ENCODE results near the gene RSAD1. TPM values are rescaled to one million over a fixed set of nuclear protein-coding genes. Genes with fewer than 3 reads are reported as not detected.

RSAD1 gene
- total RNA-seq, 2 donors from 2014 or later, result 33.7 to 44.1 TPM

GRCh38 chr17:50461550-50462132 is 17.0 kb upstream of the RSAD1 start:
- H3K9me3 ChIP-seq, result no peaks in the 10 kb centered on the region
- no peaks in the 10 kb centered on the region for H3K4me1 ChIP-seq (replicated peaks)
- H3K27ac ChIP-seq, result no peak overlapping the region
- 94% methylated on average over 14 of the region's 14 CpGs for WGBS
- H3K27me3 ChIP-seq (replicated peaks; ENCODE audit: insufficient read depth), result no peaks in the 10 kb centered on the region
- H3K4me3 ChIP-seq, result no peak overlapping the region
- TF ChIP-seq, protein P1, sequence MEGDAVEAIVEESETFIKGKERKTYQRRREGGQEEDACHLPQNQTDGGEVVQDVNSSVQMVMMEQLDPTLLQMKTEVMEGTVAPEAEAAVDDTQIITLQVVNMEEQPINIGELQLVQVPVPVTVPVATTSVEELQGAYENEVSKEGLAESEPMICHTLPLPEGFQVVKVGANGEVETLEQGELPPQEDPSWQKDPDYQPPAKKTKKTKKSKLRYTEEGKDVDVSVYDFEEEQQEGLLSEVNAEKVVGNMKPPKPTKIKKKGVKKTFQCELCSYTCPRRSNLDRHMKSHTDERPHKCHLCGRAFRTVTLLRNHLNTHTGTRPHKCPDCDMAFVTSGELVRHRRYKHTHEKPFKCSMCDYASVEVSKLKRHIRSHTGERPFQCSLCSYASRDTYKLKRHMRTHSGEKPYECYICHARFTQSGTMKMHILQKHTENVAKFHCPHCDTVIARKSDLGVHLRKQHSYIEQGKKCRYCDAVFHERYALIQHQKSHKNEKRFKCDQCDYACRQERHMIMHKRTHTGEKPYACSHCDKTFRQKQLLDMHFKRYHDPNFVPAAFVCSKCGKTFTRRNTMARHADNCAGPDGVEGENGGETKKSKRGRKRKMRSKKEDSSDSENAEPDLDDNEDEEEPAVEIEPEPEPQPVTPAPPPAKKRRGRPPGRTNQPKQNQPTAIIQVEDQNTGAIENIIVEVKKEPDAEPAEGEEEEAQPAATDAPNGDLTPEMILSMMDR (IDR thresholded peaks at IDR 0.05), result no peak
- TF ChIP-seq POLR2AphosphoS5 (IDR thresholded peaks at IDR 0.05) (no peak), POLR2A (IDR thresholded peaks at IDR 0.05) (no peak)
- H3K36me3 ChIP-seq, result no peaks in the 10 kb centered on the region
- no peak for DNase-seq (ENCODE audit: low spot score)
- intact Hi-C loops (cut with DNase I), result no loop called here

DNA sequence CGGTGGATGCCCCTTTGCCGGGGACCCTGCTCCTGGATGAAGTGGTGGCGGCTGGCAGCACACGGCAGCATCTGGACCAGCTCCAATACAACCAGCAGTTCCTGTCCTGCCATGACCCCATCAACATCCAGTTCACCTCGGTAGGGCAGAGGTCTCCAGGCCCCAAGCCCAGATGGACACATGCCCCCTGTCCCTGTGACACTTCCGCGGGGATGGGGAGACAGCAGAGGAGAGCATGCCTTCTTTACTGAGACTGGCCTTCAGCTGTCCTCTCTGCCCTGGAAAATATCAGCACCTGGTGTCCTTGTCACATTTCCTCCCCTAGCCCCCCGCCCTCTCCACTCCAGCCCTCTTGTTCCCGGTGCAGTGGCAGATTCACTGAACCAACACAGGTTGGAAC is 16.2 kb upstream of the RSAD1 start:
- no peak for DNase-seq (ENCODE audit: low spot score)
- H3K27me3 ChIP-seq (replicated peaks; ENCODE audit: insufficient read depth), result no peaks in the 10 kb centered on the region
- no peaks in the 10 kb centered on the region for H3K9me3 ChIP-seq
- intact Hi-C loops (cut with DNase I), result no loop called here
- H3K4me1 ChIP-seq (replicated peaks), result no peaks in the 10 kb centered on the region
- no peaks in the 10 kb centered on the region for H3K36me3 ChIP-seq
- H3K27ac ChIP-seq, result no peak overlapping the region
- H3K4me3 ChIP-seq, result no peak overlapping the region
- no peak for TF ChIP-seq POLR2A (IDR thresholded peaks at IDR 0.05)
- 92% methylated on average over 8 of the region's 9 CpGs for WGBS

GRCh38 chr17:50464121-50464520 is 14.5 kb upstream of the RSAD1 start:
- intact Hi-C loops (cut with DNase I), result no loop called here
- Histone ChIP-seq H3K27ac (no peak overlapping the region), H3K36me3 (no peaks in the 10 kb centered on the region), H3K27me3 (replicated peaks; ENCODE audit: insufficient read depth) (no peaks in the 10 kb centered on the region), H3K9me3 (no peaks in the 10 kb centered on the region), H3K4me3 (no peak overlapping the region), H3K4me1 (replicated peaks) (peaks cover 6% of the 10 kb centered on the region)
- no peak for DNase-seq (ENCODE audit: low spot score)
- 93% methylated on average over 3 of the region's 3 CpGs for WGBS
- TF ChIP-seq, protein P1 (IDR thresholded peaks at IDR 0.05), result no peak
- TF ChIP-seq POLR2AphosphoS5 (IDR thresholded peaks at IDR 0.05) (no peak), POLR2A (IDR thresholded peaks at IDR 0.05) (no peak)

- WGBS, result 76% methylated on average over 4 of the region's 4 CpGs
- Histone ChIP-seq H3K27me3 (replicated peaks; ENCODE audit: insufficient read depth) (no peaks in the 10 kb centered on the region), H3K9me3 (no peaks in the 10 kb centered on the region), H3K27ac (no peak overlapping the region), H3K36me3 (no peaks in the 10 kb centered on the region), H3K4me3 (no peak overlapping the region), H3K4me1 (replicated peaks) (peaks cover 10% of the 10 kb centered on the region)
- TF ChIP-seq POLR2A (IDR thresholded peaks at IDR 0.05), result no peak
- TF ChIP-seq, protein P1 (IDR thresholded peaks at IDR 0.05), result no peak
- no peak for TF ChIP-seq POLR2AphosphoS5 (IDR thresholded peaks at IDR 0.05)
- intact Hi-C loops (cut with DNase I), result no loop called here
- no peak for DNase-seq (ENCODE audit: low spot score)
Observed at GRCh38 chr17:50464736-50465135, 13.9 kb upstream of the RSAD1 start.

GRCh38 chr17:50465171-50465570 is 13.5 kb upstream of the RSAD1 start:
- intact Hi-C loops (cut with DNase I), result no loop called here
- no peak for DNase-seq (ENCODE audit: low spot score)
- Histone ChIP-seq H3K4me3 (no peak overlapping the region), H3K9me3 (no peaks in the 10 kb centered on the region), H3K27me3 (replicated peaks; ENCODE audit: insufficient read depth) (no peaks in the 10 kb centered on the region), H3K36me3 (no peaks in the 10 kb centered on the region), H3K27ac (no peak overlapping the region), H3K4me1 (replicated peaks) (peaks cover 10% of the 10 kb centered on the region)
- 83% methylated on average over 6 of the region's 6 CpGs for WGBS
- TF ChIP-seq, protein P1 (IDR thresholded peaks at IDR 0.05), result no peak
- TF ChIP-seq POLR2A (IDR thresholded peaks at IDR 0.05), result no peak
- TF ChIP-seq POLR2AphosphoS5 (IDR thresholded peaks at IDR 0.05), result no peak
